ENCODE measurements around the gene FGF14.

FGF14 gene

GRCh38 chr13:101858860-101859259, 543.0 kb downstream of the FGF14 start:
- Histone ChIP-seq H2BK120ac (ENCODE audit: insufficient read depth, low read length, poor library complexity) (no peak overlapping the region), H3K9me3 (ENCODE audit: insufficient read depth, low read depth, low read length) (no peaks in the 10 kb centered on the region), H2AFZ (ENCODE audit: insufficient read depth, low read length, poor library complexity) (no peak overlapping the region), H3K14ac (ENCODE audit: low read length) (no peak overlapping the region), H4K91ac (ENCODE audit: low read depth, low read length) (no peak overlapping the region), H4K8ac (ENCODE audit: low read depth, low read length) (no peak overlapping the region), H3K4me2 (ENCODE audit: low read length) (no peak overlapping the region), H3K4me1 (ENCODE audit: control insufficient read depth in 1 of 2, insufficient read depth in 2 of 2, low read length in 2 of 2) (no peaks in the 10 kb centered on the region), H3K79me1 (ENCODE audit: low read length) (no peaks in the 10 kb centered on the region), H3K23ac (ENCODE audit: low read length) (no peak overlapping the region), H2BK12ac (ENCODE audit: low read length) (no peak overlapping the region), H3K9ac (ENCODE audit: low read length) (no peak overlapping the region), H3K27ac (ENCODE audit: low read depth, low read length) (no peak overlapping the region), H4K12ac (ENCODE audit: low read depth, low read length) (no peak overlapping the region), H3K27me3 (ENCODE audit: insufficient read depth, low read length) (no peaks in the 10 kb centered on the region), H3K18ac (ENCODE audit: low read length) (no peak overlapping the region), H2AK5ac (ENCODE audit: low read length) (no peak overlapping the region), H2BK5ac (ENCODE audit: low read depth, low read length, poor library complexity) (no peak overlapping the region), H3K79me2 (ENCODE audit: control insufficient read depth, insufficient read depth, low read length, poor library complexity) (no peaks in the 10 kb centered on the region), H3K36me3 (ENCODE audit: control insufficient read depth in 1 of 2, insufficient read depth in 2 of 2, low read length in 2 of 2) (no peaks in the 10 kb centered on the region), H3K4ac (ENCODE audit: low read depth, low read length) (no peak overlapping the region), H3K4me3 (ENCODE audit: low read depth, low read length) (no peak overlapping the region)
- DNase-seq = no peak
- no CpG with 5 or more reads among the region's 5 CpGs for WGBS (ENCODE audit: extremely low coverage, insufficient coverage, insufficient read length)

GRCh38 chr13:101846701-101847100, 555.1 kb downstream of the FGF14 start:
- Histone ChIP-seq H4K91ac (ENCODE audit: low read depth, low read length) (no peak overlapping the region), H4K12ac (ENCODE audit: low read depth, low read length) (no peak overlapping the region), H3K79me1 (ENCODE audit: low read length) (no peaks in the 10 kb centered on the region), H3K23ac (ENCODE audit: low read length) (no peak overlapping the region), H3K9me3 (ENCODE audit: insufficient read depth, low read depth, low read length) (no peaks in the 10 kb centered on the region), H3K79me2 (ENCODE audit: control insufficient read depth, insufficient read depth, low read length, poor library complexity) (no peaks in the 10 kb centered on the region), H3K36me3 (ENCODE audit: control insufficient read depth in 1 of 2, insufficient read depth in 2 of 2, low read length in 2 of 2) (no peaks in the 10 kb centered on the region), H3K14ac (ENCODE audit: low read length) (no peak overlapping the region), H3K4me3 (ENCODE audit: low read depth, low read length) (no peak overlapping the region), H2AK5ac (ENCODE audit: low read length) (no peak overlapping the region), H2BK12ac (ENCODE audit: low read length) (no peak overlapping the region), H3K4me1 (ENCODE audit: control insufficient read depth in 1 of 2, insufficient read depth in 2 of 2, low read length in 2 of 2) (no peaks in the 10 kb centered on the region), H3K27me3 (ENCODE audit: insufficient read depth, low read length) (no peaks in the 10 kb centered on the region), H3K4ac (ENCODE audit: low read depth, low read length) (no peak overlapping the region), H3K9ac (ENCODE audit: low read length) (no peak overlapping the region), H3K18ac (ENCODE audit: low read length) (no peak overlapping the region), H3K27ac (ENCODE audit: low read depth, low read length) (no peak overlapping the region), H4K8ac (ENCODE audit: low read depth, low read length) (no peak overlapping the region), H2BK5ac (ENCODE audit: low read depth, low read length, poor library complexity) (no peak overlapping the region), H2AFZ (ENCODE audit: insufficient read depth, low read length, poor library complexity) (no peak overlapping the region), H3K4me2 (ENCODE audit: low read length) (no peak overlapping the region), H2BK120ac (ENCODE audit: insufficient read depth, low read length, poor library complexity) (no peak overlapping the region)
- no CpG with 5 or more reads among the region's 4 CpGs for WGBS (ENCODE audit: extremely low coverage, insufficient coverage, insufficient read length)
- DNase-seq = no peak

- H4K12ac ChIP-seq (ENCODE audit: low read depth, low read length) = no peak overlapping the region
- H2AFZ ChIP-seq (ENCODE audit: insufficient read depth, low read length, poor library complexity) = no peak overlapping the region
- H3K4me1 ChIP-seq (ENCODE audit: control insufficient read depth in 1 of 2, insufficient read depth in 2 of 2, low read length in 2 of 2) = no peaks in the 10 kb centered on the region
- H3K4me3 ChIP-seq (ENCODE audit: low read depth, low read length) = no peak overlapping the region
- peak in 1 of 2 donors; percentile 13 for DNase-seq
- no peak overlapping the region for H3K23ac ChIP-seq (ENCODE audit: low read length)
- no peaks in the 10 kb centered on the region for H3K9me3 ChIP-seq (ENCODE audit: insufficient read depth, low read depth, low read length)
- H3K18ac ChIP-seq (ENCODE audit: low read length) = no peak overlapping the region
- no peaks in the 10 kb centered on the region for H3K27me3 ChIP-seq (ENCODE audit: insufficient read depth, low read length)
- no peaks in the 10 kb centered on the region for H3K36me3 ChIP-seq (ENCODE audit: control insufficient read depth in 1 of 2, insufficient read depth in 2 of 2, low read length in 2 of 2)
- H3K27ac ChIP-seq (ENCODE audit: low read depth, low read length) = no peak overlapping the region
- H2BK5ac ChIP-seq (ENCODE audit: low read depth, low read length, poor library complexity) = no peak overlapping the region
- no peaks in the 10 kb centered on the region for H3K79me1 ChIP-seq (ENCODE audit: low read length)
- H3K79me2 ChIP-seq (ENCODE audit: control insufficient read depth, insufficient read depth, low read length, poor library complexity) = no peaks in the 10 kb centered on the region
- no peak overlapping the region for H2BK120ac ChIP-seq (ENCODE audit: insufficient read depth, low read length, poor library complexity)
- no CpG with 5 or more reads among the region's 2 CpGs for WGBS (ENCODE audit: extremely low coverage, insufficient coverage, insufficient read length)
- no peak overlapping the region for H2BK12ac ChIP-seq (ENCODE audit: low read length)
- H4K8ac ChIP-seq (ENCODE audit: low read depth, low read length) = no peak overlapping the region
- H3K14ac ChIP-seq (ENCODE audit: low read length) = no peak overlapping the region
- no peak overlapping the region for H4K91ac ChIP-seq (ENCODE audit: low read depth, low read length)
- H3K4ac ChIP-seq (ENCODE audit: low read depth, low read length) = no peak overlapping the region
- H3K9ac ChIP-seq (ENCODE audit: low read length) = no peak overlapping the region
- H2AK5ac ChIP-seq (ENCODE audit: low read length) = no peak overlapping the region
- H3K4me2 ChIP-seq (ENCODE audit: low read length) = no peak overlapping the region
These were observed 555.6 kb downstream of the FGF14 start for GRCh38 chr13:101846249-101846648.

GRCh38 chr13:101845245-101846020, 556.4 kb downstream of the FGF14 start:
- no peak overlapping the region for H2BK5ac ChIP-seq (ENCODE audit: low read depth, low read length, poor library complexity)
- H3K27me3 ChIP-seq (ENCODE audit: insufficient read depth, low read length) = no peaks in the 10 kb centered on the region
- H3K27ac ChIP-seq (ENCODE audit: low read depth, low read length) = no peak overlapping the region
- no peak overlapping the region for H3K23ac ChIP-seq (ENCODE audit: low read length)
- no peaks in the 10 kb centered on the region for H3K79me1 ChIP-seq (ENCODE audit: low read length)
- no peak overlapping the region for H4K12ac ChIP-seq (ENCODE audit: low read depth, low read length)
- H3K14ac ChIP-seq (ENCODE audit: low read length) = no peak overlapping the region
- no peak overlapping the region for H4K91ac ChIP-seq (ENCODE audit: low read depth, low read length)
- WGBS (ENCODE audit: extremely low coverage, insufficient coverage, insufficient read length) = no CpG with 5 or more reads among the region's 4 CpGs
- H3K36me3 ChIP-seq (ENCODE audit: control insufficient read depth in 1 of 2, insufficient read depth in 2 of 2, low read length in 2 of 2) = no peaks in the 10 kb centered on the region
- no peak overlapping the region for H3K4me2 ChIP-seq (ENCODE audit: low read length)
- no peak overlapping the region for H2AK5ac ChIP-seq (ENCODE audit: low read length)
- H3K18ac ChIP-seq (ENCODE audit: low read length) = no peak overlapping the region
- no peak overlapping the region for H2AFZ ChIP-seq (ENCODE audit: insufficient read depth, low read length, poor library complexity)
- no peak overlapping the region for H3K4ac ChIP-seq (ENCODE audit: low read depth, low read length)
- no peak overlapping the region for H3K4me3 ChIP-seq (ENCODE audit: low read depth, low read length)
- DNase-seq = peak; percentile 9 to 58
- no peak overlapping the region for H2BK120ac ChIP-seq (ENCODE audit: insufficient read depth, low read length, poor library complexity)
- no peak overlapping the region for H3K9ac ChIP-seq (ENCODE audit: low read length)
- no peaks in the 10 kb centered on the region for H3K79me2 ChIP-seq (ENCODE audit: control insufficient read depth, insufficient read depth, low read length, poor library complexity)
- H3K9me3 ChIP-seq (ENCODE audit: insufficient read depth, low read depth, low read length) = no peaks in the 10 kb centered on the region
- no peak overlapping the region for H2BK12ac ChIP-seq (ENCODE audit: low read length)
- H3K4me1 ChIP-seq (ENCODE audit: control insufficient read depth in 1 of 2, insufficient read depth in 2 of 2, low read length in 2 of 2) = no peaks in the 10 kb centered on the region
- no peak overlapping the region for H4K8ac ChIP-seq (ENCODE audit: low read depth, low read length)
